Measurements from ENCODE around the gene TAPBP. TPM values are rescaled to one million over a fixed set of nuclear protein-coding genes. Genes with fewer than 3 reads are reported as not detected.
"Not testable (repeated sequence)": the region's sequence is repeated elsewhere in the genome, so short reads cannot be mapped to it uniquely, and the experiment has no call there.

TAPBP gene
- total RNA-seq, 1 experiment from 2014 or later = 67.2 TPM

DNA sequence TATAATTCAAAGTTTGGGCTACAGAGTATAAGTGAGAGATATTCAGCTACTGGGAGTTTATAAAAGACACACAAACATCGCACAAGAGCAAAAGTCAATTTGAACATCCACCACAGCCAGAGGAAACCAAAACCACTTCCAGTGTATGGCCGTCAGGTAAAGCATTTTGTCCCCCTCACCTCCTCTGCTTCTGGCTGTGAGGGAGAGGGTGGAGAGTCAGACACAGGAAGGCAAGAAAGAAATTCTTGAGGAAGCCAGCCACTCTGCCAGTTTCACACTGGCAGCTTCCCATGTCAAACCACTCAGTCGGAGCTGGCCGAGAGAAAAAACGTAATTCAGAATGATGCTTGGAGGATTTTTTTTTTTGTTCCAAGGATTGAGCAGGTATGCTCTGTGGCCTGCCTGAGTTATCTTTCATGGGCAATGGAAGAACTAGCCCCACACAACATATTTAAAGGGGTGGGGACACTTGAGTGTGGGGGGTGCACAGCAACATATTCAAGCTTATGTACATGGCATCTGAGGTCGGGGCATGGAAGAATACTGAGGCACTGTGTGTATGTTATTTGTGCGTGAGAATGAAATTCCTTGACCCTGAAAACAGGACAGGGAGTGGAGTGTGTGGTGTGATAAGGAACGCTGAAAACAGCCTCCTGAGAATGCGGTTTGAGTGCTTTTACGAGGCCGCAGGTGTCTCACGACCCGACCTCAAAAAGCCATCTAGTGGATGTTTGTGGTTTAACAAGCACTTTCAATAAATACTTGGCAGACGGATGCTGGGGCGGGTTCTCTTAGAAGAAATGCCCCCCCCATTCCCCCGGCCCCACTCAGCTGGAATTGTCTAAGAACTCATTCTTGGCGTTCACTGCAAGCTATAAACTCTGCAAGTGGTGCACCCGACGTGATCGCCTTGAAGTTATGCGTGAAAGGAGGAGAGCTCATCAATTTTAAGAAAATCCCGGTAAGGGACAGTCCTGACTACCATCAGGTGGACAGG is 31.1 kb upstream of the TAPBP start:
- Histone ChIP-seq H3K27me3 (ENCODE audit: low read length) (no peaks in the 10 kb centered on the region), H3K4me3 (ENCODE audit: low read length) (peak overlapping the region; percentile 13; the same call in 1 of the 2 replicates), H3K79me2 (ENCODE audit: low read length) (no peaks in the 10 kb centered on the region), H3K4me2 (ENCODE audit: low read length) (peak overlapping the region; percentile 63), H4K20me1 (ENCODE audit: low read length) (no peaks in the 10 kb centered on the region), H2AFZ (ENCODE audit: low read length) (peak overlapping the region; percentile 17; the same call in 1 of the 2 replicates), H3K27ac (ENCODE audit: low read length) (0 out of 2 replicates have a peak overlapping the region, but pooled peaks have one; percentile 5), H3K36me3 (ENCODE audit: low read depth, low read length) (no peaks in the 10 kb centered on the region), H3K9me2 (replicated peaks; ENCODE audit: low read length) (no peaks in the 10 kb centered on the region), H3F3A (ENCODE audit: low read length, unreplicated experiment) (no peaks in the 10 kb centered on the region), H3K4me1 (ENCODE audit: insufficient read depth, low read length) (peaks cover 5% of the 10 kb centered on the region), H3K9ac (ENCODE audit: low read length) (no peak overlapping the region), H3K9me3 (ENCODE audit: low read length) (no peaks in the 10 kb centered on the region)
- DNase-seq = peak; percentile 93
- peak; percentile 59 for ATAC-seq
- ChIA-PET CTCF (interaction anchor here (0.7 to 1.1 kb wide), 4 partner anchors 20 to 576 kb away, joined by 3 to 7 read pairs (median 4); no protein-coding TSS in a partner anchor), POLR2A (ENCODE audit: unreplicated experiment) (no interaction called here)
- TF ChIP-seq EZH2 (IDR thresholded peaks at IDR 0.05; ENCODE audit: low read length, unreplicated experiment) (no peak), CTCF (conservative IDR thresholded peaks at IDR 0.05; ENCODE audit: low read depth, low read length) (peak; percentile 58)
- no TSS peak for BruUV-seq (replicated peaks)
- intact Hi-C loops (cut with micrococcal nuclease) = no loop called here

GRCh38 chr6:33343953-33344611 is 30.2 kb upstream of the TAPBP start:
- ATAC-seq = no peak
- no peaks in the 10 kb centered on the region for H4K20me1 ChIP-seq (ENCODE audit: low read length)
- POLR2A ChIA-PET (ENCODE audit: unreplicated experiment) = no interaction called here

GRCh38 chr6:33343606-33343952 is 29.7 kb upstream of the TAPBP start:
- H3K36me3 ChIP-seq (ENCODE audit: low read depth, low read length); H3K79me2 ChIP-seq (ENCODE audit: low read length); H3K9me3 ChIP-seq (ENCODE audit: low read length); H4K20me1 ChIP-seq (ENCODE audit: low read length); intact Hi-C loops (cut with micrococcal nuclease); H3K9ac ChIP-seq (ENCODE audit: low read length); H3K27me3 ChIP-seq (ENCODE audit: low read length); DNase-seq; BruUV-seq (replicated peaks); ATAC-seq; POLR2A ChIA-PET (ENCODE audit: unreplicated experiment); H3K9me2 ChIP-seq (replicated peaks; ENCODE audit: low read length); H3K4me1 ChIP-seq (ENCODE audit: insufficient read depth, low read length); H3F3A ChIP-seq (ENCODE audit: low read length, unreplicated experiment); H3K4me2 ChIP-seq (ENCODE audit: low read length); H2AFZ ChIP-seq (ENCODE audit: low read length); H3K27ac ChIP-seq (ENCODE audit: low read length); H3K4me3 ChIP-seq (ENCODE audit: low read length); CTCF ChIA-PET: not testable (repeated sequence)

More at GRCh38 chr6:33343953-33344611, 30.2 kb upstream of the TAPBP start:
- Histone ChIP-seq H2AFZ (ENCODE audit: low read length) (no peak overlapping the region), H3K4me1 (ENCODE audit: insufficient read depth, low read length) (peaks cover 5% of the 10 kb centered on the region), H3K27ac (ENCODE audit: low read length) (no peak overlapping the region), H3K4me2 (ENCODE audit: low read length) (no peak overlapping the region), H3K79me2 (ENCODE audit: low read length) (no peaks in the 10 kb centered on the region), H3K36me3 (ENCODE audit: low read depth, low read length) (no peaks in the 10 kb centered on the region), H3K9me3 (ENCODE audit: low read length) (no peaks in the 10 kb centered on the region), H3K9ac (ENCODE audit: low read length) (no peak overlapping the region), H3F3A (ENCODE audit: low read length, unreplicated experiment) (no peaks in the 10 kb centered on the region), H3K4me3 (ENCODE audit: low read length) (no peak overlapping the region), H3K27me3 (ENCODE audit: low read length) (no peaks in the 10 kb centered on the region), H3K9me2 (replicated peaks; ENCODE audit: low read length) (no peaks in the 10 kb centered on the region)
- intact Hi-C loops (cut with micrococcal nuclease) = no loop called here
- no TSS peak for BruUV-seq (replicated peaks)
- no peak for DNase-seq
- TF ChIP-seq EZH2 (IDR thresholded peaks at IDR 0.05; ENCODE audit: low read length, unreplicated experiment) (no peak), CTCF (conservative IDR thresholded peaks at IDR 0.05; ENCODE audit: low read depth, low read length) (no peak), EZH2phosphoT487 (IDR thresholded peaks at IDR 0.05; ENCODE audit: borderline replicate concordance, low read length) (no peak)
- CTCF ChIA-PET = interaction anchor here (0.7 kb wide), 2 partner anchors 30 to 577 kb away, joined by 3 to 4 read pairs; no protein-coding TSS in a partner anchor
